H1 (cell line): ENCODE data around the gene DOK6. TPM values are rescaled to one million over a fixed set of nuclear protein-coding genes. Genes with fewer than 3 reads are reported as not detected.

ENCODE experiments used
- CTCF ChIA-PET: fragments of 300-600 bp; sonication (Branson Sonifier 250); formaldehyde crosslinking; loops from one replicate; lab custom pipeline; 2021; ENCODE audit not compliant: partially characterized antibody; lab: Charles Lee
- POLR2A ChIA-PET: fragments of 300-600 bp; sonication (Branson Sonifier 250); formaldehyde crosslinking; loops from one replicate; lab custom pipeline; 2021; ENCODE audit warnings: inconsistent platforms; ENCODE audit not compliant: partially characterized antibody; lab: Charles Lee
- DNase-seq, 2 experiments: peaks; one replicate each; pipeline versions ENCODE4 v3.0.0 to v3.0.0-alpha.2; 2010 to 2022; ENCODE audit warnings: low spot score in 2 of 2, low read depth in 1 of 2, mixed read lengths in 1 of 2
- FAIRE-seq: peaks from 2 replicates; lab custom pipeline; 2011; peaks lifted over from hg19 to GRCh38; lab: Jason Lieb, UNC
- H2AFZ ChIP-seq: 2 replicates; pipeline ENCODE4 v1.8.1; 2012; ENCODE audit warnings: low read length, inconsistent platforms
- H2AK5ac ChIP-seq: 2 replicates; pipeline ENCODE4 v1.6.1; 2013; ENCODE audit warnings: low read depth, low read length
- H2BK120ac ChIP-seq: replicated peaks from 2 replicates; pipeline ENCODE3; 2013; ENCODE audit warnings: low read depth, low read length, inconsistent platforms
- H2BK12ac ChIP-seq: 2 replicates; pipeline ENCODE4 v1.6.1; 2013; ENCODE audit warnings: low read depth, low read length
- H2BK15ac ChIP-seq: 2 replicates; pipeline ENCODE4 v1.6.1; 2013; ENCODE audit warnings: low read length
- H2BK20ac ChIP-seq: 2 replicates; pipeline ENCODE4 v1.6.1; 2013; ENCODE audit warnings: low read length
- H2BK5ac ChIP-seq: 2 replicates; pipeline ENCODE4 v1.6.1; 2013; ENCODE audit warnings: low read depth, low read length
- H3K14ac ChIP-seq: 2 replicates; pipeline ENCODE4 v1.6.1; 2013; ENCODE audit warnings: inconsistent platforms; ENCODE audit not compliant: insufficient read length
- H3K18ac ChIP-seq: 2 replicates; pipeline ENCODE4 v1.6.1; 2013; ENCODE audit warnings: low read length; ENCODE audit errors: extremely low read depth
- H3K23ac ChIP-seq: 2 replicates; pipeline ENCODE4 v1.6.1; 2013; ENCODE audit warnings: inconsistent platforms; ENCODE audit not compliant: insufficient read length
- H3K23me2 ChIP-seq: 2 replicates; pipeline ENCODE4 v1.6.1; 2013; ENCODE audit warnings: low read depth, low read length
- H3K27ac ChIP-seq: 2 replicates; pipeline ENCODE4 v1.6.1; 2011; ENCODE audit warnings: low read depth, low read length, inconsistent platforms
- H3K27me3 ChIP-seq, 4 experiments: replicated peaks in 1 of 4; 1 replicate in 1 of 4; 2 replicates in 3 of 4; pipeline versions ENCODE4 v1.6.1 to v1.8.1; 2011 to 2013; ENCODE audit warnings: low read length in 3 of 4, mild to moderate bottlenecking in 3 of 4, inconsistent platforms in 2 of 4, mixed read lengths in 2 of 4, moderate library complexity in 1 of 4; ENCODE audit not compliant: control insufficient read depth in 3 of 4, insufficient read depth in 3 of 4; ENCODE audit errors: extremely low read depth in 1 of 4
- H3K36me3 ChIP-seq, 4 experiments: 2 replicates each; pipeline versions ENCODE4 v1.6.1 to v1.8.1; 2011 to 2013; ENCODE audit warnings: mild to moderate bottlenecking in 4 of 4, low read length in 3 of 4, moderate library complexity in 2 of 4, control low read depth in 1 of 4, inconsistent platforms in 1 of 4; ENCODE audit not compliant: insufficient read depth in 4 of 4, control insufficient read depth in 2 of 4
- H3K4ac ChIP-seq: replicated peaks from 2 replicates; pipeline ENCODE3; 2013; ENCODE audit warnings: low read length, low read depth, mixed read lengths, inconsistent platforms; ENCODE audit not compliant: insufficient read length
- H3K4me1 ChIP-seq, 4 experiments: replicated peaks in 1 of 4; 1 replicate in 1 of 4; 2 replicates in 3 of 4; pipeline versions ENCODE4 v1.6.1 to v1.8.1; 2011 to 2013; ENCODE audit warnings: low read length in 3 of 4, inconsistent platforms in 2 of 4, mixed read lengths in 1 of 4; ENCODE audit not compliant: insufficient read depth in 4 of 4, control insufficient read depth in 3 of 4
- H3K4me2 ChIP-seq, 2 experiments: 2 replicates each; pipeline versions ENCODE4 v1.6.1 to v1.8.1; 2011 to 2013; ENCODE audit warnings: low read depth in 2 of 2, low read length in 2 of 2, control low read depth in 1 of 2, inconsistent platforms in 1 of 2, mild to moderate bottlenecking in 1 of 2; ENCODE audit not compliant: insufficient read depth in 1 of 2
- H3K4me3 ChIP-seq, 4 experiments: fragments of 200-600, 300-600 bp in 1 of 4; sonication (generic), shearing (Covaris generic), sonication (Bioruptor Twin) in 1 of 4; 2 replicates each; pipeline versions ENCODE4 v1.5.1 to v1.8.1; 2011 to 2016; ENCODE audit warnings: low read length in 4 of 4, low read depth in 3 of 4, control low read depth in 2 of 4, inconsistent platforms in 2 of 4, mild to moderate bottlenecking in 2 of 4, mixed read lengths in 1 of 4, moderate library complexity in 1 of 4; ENCODE audit not compliant: insufficient read depth in 2 of 4; ENCODE audit errors: extremely low read depth in 1 of 4
- H3K56ac ChIP-seq: replicated peaks from 2 replicates; pipeline ENCODE3; 2013; ENCODE audit warnings: low read depth, mild to moderate bottlenecking, mixed read lengths, low read length, inconsistent platforms; ENCODE audit not compliant: insufficient read length
- H3K79me1 ChIP-seq: 2 replicates; pipeline ENCODE4 v1.6.1; 2013; ENCODE audit warnings: low read depth, low read length, control low read depth
- H3K79me2 ChIP-seq, 2 experiments: 2 replicates each; pipeline versions ENCODE4 v1.6.1 to v1.8.1; 2012 to 2013; ENCODE audit warnings: low read length in 2 of 2, mild to moderate bottlenecking in 2 of 2, inconsistent platforms in 1 of 2; ENCODE audit not compliant: insufficient read depth in 2 of 2, control insufficient read depth in 1 of 2
- H3K9ac ChIP-seq, 4 experiments: replicated peaks in 1 of 4; 1 replicate in 1 of 4; 2 replicates in 3 of 4; pipeline versions ENCODE4 v1.6.1 to v1.8.1; 2011 to 2013; ENCODE audit warnings: low read depth in 3 of 4, low read length in 3 of 4, control low read depth in 2 of 4, mild to moderate bottlenecking in 2 of 4, moderate library complexity in 2 of 4, inconsistent platforms in 1 of 4; ENCODE audit errors: extremely low read depth in 1 of 4
- H3K9me3 ChIP-seq, 2 experiments: 2 replicates each; pipeline versions ENCODE4 v1.6.1 to v1.8.1; 2012 to 2013; ENCODE audit warnings: mild to moderate bottlenecking in 2 of 2, moderate library complexity in 2 of 2, control low read depth in 1 of 2, inconsistent platforms in 1 of 2, low read depth in 1 of 2, low read length in 1 of 2, mixed read lengths in 1 of 2; ENCODE audit not compliant: insufficient read depth in 2 of 2
- H4K20me1 ChIP-seq, 2 experiments: replicated peaks in 1 of 2; 2 replicates each; pipeline versions ENCODE3 to v1.8.1; 2011 to 2013; ENCODE audit warnings: inconsistent platforms in 2 of 2, low read length in 2 of 2, mild to moderate bottlenecking in 1 of 2; ENCODE audit not compliant: insufficient read depth in 2 of 2, control insufficient read depth in 1 of 2
- H4K5ac ChIP-seq: 2 replicates; pipeline ENCODE4 v1.6.1; 2013; ENCODE audit warnings: low read length, low read depth, mixed read lengths, inconsistent platforms; ENCODE audit not compliant: insufficient read length
- H4K8ac ChIP-seq: 2 replicates; pipeline ENCODE4 v1.8.0; 2013; ENCODE audit warnings: mild to moderate bottlenecking, moderate library complexity, low read length, inconsistent platforms; ENCODE audit not compliant: insufficient read depth; ENCODE audit errors: extremely low read depth
- H4K91ac ChIP-seq: replicated peaks from 2 replicates; pipeline ENCODE3; 2013; ENCODE audit warnings: low read length, mixed read lengths, inconsistent platforms; ENCODE audit not compliant: insufficient read length
- BACH1 ChIP-seq: IDR thresholded peaks from 2 replicates; pipeline ENCODE4 v1.6.1; 2012; ENCODE audit warnings: low read length, improper control_type of control experiment
- CEBPB ChIP-seq: IDR thresholded peaks from 2 replicates; pipeline ENCODE4 v1.6.1; 2012; ENCODE audit warnings: low read depth, low read length
- JUND ChIP-seq: IDR thresholded peaks from 2 replicates; pipeline ENCODE4 v1.6.1; 2011; ENCODE audit warnings: mild to moderate bottlenecking, improper control_type of control experiment, low read length
- SAP30 ChIP-seq: fragments of 300-600 bp; sonication (generic); IDR thresholded peaks from 2 replicates; pipeline ENCODE4 v1.7.1; 2012; ENCODE audit warnings: low read length, moderate library complexity, mild to moderate bottlenecking, inconsistent platforms; ENCODE audit not compliant: insufficient read depth, insufficient replicate concordance
- SIN3A ChIP-seq, 2 experiments: IDR thresholded peaks in 1 of 2; conservative IDR thresholded peaks in 1 of 2; 2 replicates each; pipeline ENCODE4 v1.6.1; 2011 to 2012; ENCODE audit warnings: low read length in 2 of 2, improper control_type of control experiment in 1 of 2, low read depth in 1 of 2, mild to moderate bottlenecking in 1 of 2
- SP1 ChIP-seq: IDR thresholded peaks from 2 replicates; pipeline ENCODE4 v1.6.1; 2011; ENCODE audit warnings: low read depth, low read length
- TAF1 ChIP-seq: IDR thresholded peaks from 2 replicates; pipeline ENCODE4 v1.6.1; 2011; ENCODE audit warnings: mild to moderate bottlenecking, low read depth, low read length
- WGBS, 2 experiments: shearing (Covaris generic) in 1 of 2; methylation state at CpG; one replicate each; pipeline versions ENCODE4 v1.1.6 to v1.1.7; 2013 to 2015; ENCODE audit warnings: low lambda C conversion rate in 2 of 2, mixed read lengths in 2 of 2, inconsistent platforms in 1 of 2, low coverage in 1 of 2, missing lambda C conversion rate in 1 of 2; ENCODE audit not compliant: insufficient replicate concordance in 2 of 2, insufficient coverage in 1 of 2, insufficient read length in 1 of 2; ENCODE audit errors: extremely low coverage in 1 of 2, missing lambda C conversion rate in 1 of 2; 5-methylcytosine and 5-hydroxymethylcytosine counted together
- polyA plus RNA-seq, 7 experiments: library from polyadenylated mRNA; depleted of rRNA in 3 of 7; stranded (reverse) in 5 of 7; unstranded in 2 of 7; fragments of >200 nt in 5 of 7; fragments of 200-250 nt in 2 of 7; gene quantifications; 1 replicate in 5 of 7; 2 replicates in 1 of 7; 4 replicates in 1 of 7; pipeline versions ENCODE4 v1.2.1 to v1.2.3, GENCODE V29; 2011 to 2013; ENCODE audit warnings: missing spikeins in 2 of 7, mixed read lengths in 2 of 7
- total RNA-seq: library from RNA; stranded (reverse); fragmentation: NEBNext Ultra II Directional; extraction: Animal tissue kit (Norgen Biotek cat#: 25700); gene quantifications from 2 replicates; pipeline ENCODE4 v1.2.1, GENCODE V29; 2021

DOK6 gene
- total and polyA plus RNA-seq, 2 of the 8 experiments (the other 6 are each of a cell fraction or from before 2014, with no cell fraction given) = 0.33 to 0.50 TPM

DNA sequence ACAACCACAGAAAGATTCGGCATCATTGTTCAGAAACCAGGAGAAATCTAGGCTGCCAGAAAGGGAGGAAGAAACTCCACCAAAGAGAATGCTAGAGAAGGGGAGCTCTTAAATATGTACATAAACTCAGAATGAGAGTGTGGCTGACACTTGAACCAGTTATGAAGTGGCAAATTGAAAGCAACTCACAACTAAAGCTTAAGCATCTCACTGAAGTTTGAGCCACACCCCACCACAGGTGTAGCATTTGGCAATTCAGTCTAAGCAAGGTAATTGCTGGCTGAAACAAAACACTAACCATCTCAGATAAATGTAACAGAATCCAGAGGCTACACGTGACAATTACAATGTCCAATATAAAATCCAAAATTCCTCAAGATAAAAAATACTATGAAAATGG lies 168.4 kb downstream of the DOK6 start:
- Histone ChIP-seq H4K8ac (no peak overlapping the region), H3K27ac (no peak overlapping the region), H2BK5ac (no peak overlapping the region), H2AK5ac (no peak overlapping the region), H3K79me1 (no peaks in the 10 kb centered on the region), H3K14ac (no peak overlapping the region), H3K79me2 (no peaks in the 10 kb centered on the region), H3K4me2 (no peak overlapping the region), H3K4me1 (no peaks in the 10 kb centered on the region), H3K9me3 (peaks cover 20 to 30% of the 10 kb centered on the region in 2 experiments), H3K4me3 (no peak overlapping the region), H2BK12ac (no peak overlapping the region), H2AFZ (no peak overlapping the region), H3K9ac (no peak overlapping the region), H2BK20ac (no peak overlapping the region), H3K36me3 (peaks cover 0 to 4% (median 0%) of the 10 kb centered on the region in 4 experiments; a peak in 1 of 8 replicates), H4K20me1 (no peaks in the 10 kb centered on the region), H4K91ac (no peak overlapping the region), H3K4ac (no peak overlapping the region), H3K23ac (no peak overlapping the region), H2BK120ac (no peak overlapping the region), H3K18ac (no peak overlapping the region), H3K56ac (no peak overlapping the region), H3K23me2 (no peaks in the 10 kb centered on the region), H4K5ac (no peak overlapping the region), H2BK15ac (no peak overlapping the region), H3K27me3 (peaks cover 0 to 1% (median 0%) of the 10 kb centered on the region in 4 experiments; a peak in 1 of 7 replicates)
- WGBS, 2 experiments = 83% methylated on average over 2 of the region's 2 CpGs; no CpG with 5 or more reads in 1 of the 2 experiments
- ChIA-PET POLR2A (no interaction called here), CTCF (no interaction called here)
- TF ChIP-seq JUND = no peak
- TF ChIP-seq SIN3A (conservative IDR thresholded peaks at IDR 0.05 in 1 of 2, IDR thresholded peaks at IDR 0.05 in 1 of 2; ENCODE audit: low read depth in 1 of 2, low read length in 2 of 2) = no peak
- no peak for TF ChIP-seq BACH1
- TF ChIP-seq CEBPB = no peak
- TF ChIP-seq SP1 = no peak
- TF ChIP-seq SAP30 = no peak
- TF ChIP-seq TAF1 = no peak
- DNase-seq (no peak), FAIRE-seq (no peak)
